Mammary epithelial cell (primary cell): Measurements from ENCODE around the gene COMMD10.

ENCODE experiments used
- CTCF ChIP-seq, 2 donors: IDR thresholded peaks in 1 of 2; conservative IDR thresholded peaks in 1 of 2; 2 replicates each; pipeline ENCODE4 v1.5.1; 2011 to 2012; ENCODE audit warnings: inconsistent platforms in 2 of 2, low read length in 2 of 2, mild to moderate bottlenecking in 2 of 2, control low read depth in 1 of 2, low read depth in 1 of 2; ENCODE audit not compliant: insufficient read depth in 1 of 2; ENCODE audit errors: extremely low read depth in 1 of 2
- EZH2 ChIP-seq: IDR thresholded peaks from 2 replicates; pipeline ENCODE4 v1.6.1; 2012; ENCODE audit warnings: low read length, inconsistent platforms, borderline replicate concordance

- TF ChIP-seq CTCF (conservative IDR thresholded peaks at IDR 0.05 in 1 of 2, IDR thresholded peaks at IDR 0.05 in 1 of 2; ENCODE audit: extremely low read depth in 1 of 2, insufficient read depth in 1 of 2, low read depth in 1 of 2, low read length in 2 of 2), result no peak
- TF ChIP-seq EZH2, result no peak
Measured at GRCh38 chr5:116174111-116174510, 89.3 kb downstream of the COMMD10 start.
